Activated T-cell treated with anti-CD3 and anti-CD28 coated beads for 48 hours (primary cell): ENCODE results near the gene PDE3B.
"Not testable (repeated sequence)": the region's sequence is repeated elsewhere in the genome, so short reads cannot be mapped to it uniquely, and the experiment has no call there.

Experiments
- DNase-seq: peaks from one replicate; pipeline ENCODE4 v3.0.0-alpha.2; 2020; ENCODE audit warnings: low read depth

The PDE3B gene

DNA sequence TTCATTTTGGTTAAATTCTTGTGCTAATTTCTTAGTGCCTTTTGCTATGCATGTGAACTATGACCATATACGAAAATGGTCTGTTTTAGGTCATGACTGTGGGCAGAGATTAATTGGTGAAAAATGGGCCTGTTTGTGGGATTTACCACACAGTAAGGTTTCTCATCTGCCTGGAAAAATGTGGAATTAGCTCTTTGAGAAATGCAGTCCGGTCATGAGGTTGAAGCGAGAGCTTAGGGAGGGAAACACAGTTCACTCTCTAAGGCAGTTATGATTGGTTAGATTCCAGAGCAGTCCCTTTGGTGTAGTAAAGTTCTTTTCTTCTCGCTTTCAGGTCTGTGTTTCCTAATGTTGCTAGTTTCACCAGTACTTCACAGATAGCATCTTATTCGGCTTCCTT is 1.2 kb upstream of the PDE3B start:
- DNase-seq: no peak

- no peak for DNase-seq
Measured at GRCh38 chr11:14642873-14643696, 519 bp upstream of the PDE3B start.

DNA sequence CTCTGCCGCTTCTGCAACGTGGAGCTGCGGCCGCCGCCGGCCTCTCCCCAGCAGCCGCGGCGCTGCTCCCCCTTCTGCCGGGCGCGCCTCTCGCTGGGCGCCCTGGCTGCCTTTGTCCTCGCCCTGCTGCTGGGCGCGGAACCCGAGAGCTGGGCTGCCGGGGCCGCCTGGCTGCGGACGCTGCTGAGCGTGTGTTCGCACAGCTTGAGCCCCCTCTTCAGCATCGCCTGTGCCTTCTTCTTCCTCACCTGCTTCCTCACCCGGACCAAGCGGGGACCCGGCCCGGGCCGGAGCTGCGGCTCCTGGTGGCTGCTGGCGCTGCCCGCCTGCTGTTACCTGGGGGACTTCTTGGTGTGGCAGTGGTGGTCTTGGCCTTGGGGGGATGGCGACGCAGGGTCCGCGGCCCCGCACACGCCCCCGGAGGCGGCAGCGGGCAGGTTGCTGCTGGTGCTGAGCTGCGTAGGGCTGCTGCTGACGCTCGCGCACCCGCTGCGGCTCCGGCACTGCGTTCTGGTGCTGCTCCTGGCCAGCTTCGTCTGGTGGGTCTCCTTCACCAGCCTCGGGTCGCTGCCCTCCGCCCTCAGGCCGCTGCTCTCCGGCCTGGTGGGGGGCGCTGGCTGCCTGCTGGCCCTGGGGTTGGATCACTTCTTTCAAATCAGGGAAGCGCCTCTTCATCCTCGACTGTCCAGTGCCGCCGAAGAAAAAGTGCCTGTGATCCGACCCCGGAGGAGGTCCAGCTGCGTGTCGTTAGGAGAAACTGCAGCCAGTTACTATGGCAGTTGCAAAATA is 816 bp downstream of the PDE3B start:
- peak; percentile 45 for DNase-seq

- DNase-seq: peak; percentile 14
Measured at GRCh38 chr11:14645015-14645912, 1.7 kb downstream of the PDE3B start.

DNA sequence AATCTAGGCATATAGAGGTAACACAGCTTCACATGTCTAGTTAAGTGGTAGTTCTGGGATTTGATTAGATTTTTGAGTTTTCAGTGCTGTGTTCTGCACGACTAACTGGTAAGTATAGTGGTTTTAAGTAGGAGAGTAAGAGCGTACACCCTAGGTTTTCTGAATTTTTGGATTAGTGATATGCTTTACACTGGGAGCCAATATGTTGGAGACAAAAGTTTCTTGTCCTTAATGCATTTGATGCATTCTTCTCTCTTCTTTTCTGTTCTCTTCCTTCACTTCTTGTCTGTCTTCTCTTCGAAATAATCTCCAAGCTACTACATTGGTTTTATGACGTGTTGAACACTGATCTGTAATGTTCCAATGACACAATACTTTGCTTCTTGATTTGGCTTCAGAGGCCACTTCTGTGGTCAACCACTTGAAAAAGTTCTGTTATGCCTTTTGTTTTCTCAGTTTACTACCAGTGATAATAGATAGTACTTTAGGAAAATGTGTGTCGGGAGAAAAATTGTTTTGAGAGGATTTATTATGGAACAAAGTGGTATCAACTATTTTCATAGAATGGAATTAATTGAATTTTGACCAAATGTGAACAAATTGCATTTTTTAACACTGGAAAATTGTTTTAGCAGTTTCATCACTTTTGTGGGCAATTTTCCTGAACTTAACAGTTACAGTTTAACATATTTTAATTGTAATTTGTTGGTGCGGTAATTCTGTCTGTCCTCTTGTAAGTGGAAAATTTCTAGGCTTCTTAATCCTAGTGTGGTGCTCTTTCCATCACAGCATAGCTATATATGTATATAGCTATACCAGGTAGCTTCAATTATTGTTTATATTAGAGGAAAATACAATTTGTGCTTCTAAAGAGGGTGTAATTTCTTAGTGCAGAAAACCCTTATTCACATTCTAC is 2.6 kb downstream of the PDE3B start:
- DNase-seq: no peak

GRCh38 chr11:14650064-14650463 is 6.5 kb downstream of the PDE3B start:
- no peak for DNase-seq

GRCh38 chr11:14653090-14653489 is 9.5 kb downstream of the PDE3B start:
- no peak for DNase-seq

DNA sequence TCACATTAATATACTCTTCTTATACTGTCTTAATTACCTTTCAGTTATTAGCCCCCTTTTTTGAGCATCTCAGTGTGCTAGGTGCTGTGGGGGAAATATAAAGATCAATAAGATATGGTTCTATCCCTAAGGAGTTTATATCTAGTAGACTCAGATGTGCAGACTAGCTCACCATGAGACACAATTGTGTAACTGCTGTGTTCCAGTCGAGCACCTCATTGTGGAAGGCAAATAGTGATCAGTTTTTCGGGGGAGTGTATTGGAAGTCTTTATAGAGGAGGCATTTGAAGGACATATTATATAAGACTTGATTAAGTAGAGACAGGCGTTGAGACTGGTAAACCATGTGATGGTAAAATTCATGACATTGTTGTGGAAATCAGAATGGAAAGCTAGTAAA is 11.8 kb downstream of the PDE3B start:
- DNase-seq: no peak

DNA sequence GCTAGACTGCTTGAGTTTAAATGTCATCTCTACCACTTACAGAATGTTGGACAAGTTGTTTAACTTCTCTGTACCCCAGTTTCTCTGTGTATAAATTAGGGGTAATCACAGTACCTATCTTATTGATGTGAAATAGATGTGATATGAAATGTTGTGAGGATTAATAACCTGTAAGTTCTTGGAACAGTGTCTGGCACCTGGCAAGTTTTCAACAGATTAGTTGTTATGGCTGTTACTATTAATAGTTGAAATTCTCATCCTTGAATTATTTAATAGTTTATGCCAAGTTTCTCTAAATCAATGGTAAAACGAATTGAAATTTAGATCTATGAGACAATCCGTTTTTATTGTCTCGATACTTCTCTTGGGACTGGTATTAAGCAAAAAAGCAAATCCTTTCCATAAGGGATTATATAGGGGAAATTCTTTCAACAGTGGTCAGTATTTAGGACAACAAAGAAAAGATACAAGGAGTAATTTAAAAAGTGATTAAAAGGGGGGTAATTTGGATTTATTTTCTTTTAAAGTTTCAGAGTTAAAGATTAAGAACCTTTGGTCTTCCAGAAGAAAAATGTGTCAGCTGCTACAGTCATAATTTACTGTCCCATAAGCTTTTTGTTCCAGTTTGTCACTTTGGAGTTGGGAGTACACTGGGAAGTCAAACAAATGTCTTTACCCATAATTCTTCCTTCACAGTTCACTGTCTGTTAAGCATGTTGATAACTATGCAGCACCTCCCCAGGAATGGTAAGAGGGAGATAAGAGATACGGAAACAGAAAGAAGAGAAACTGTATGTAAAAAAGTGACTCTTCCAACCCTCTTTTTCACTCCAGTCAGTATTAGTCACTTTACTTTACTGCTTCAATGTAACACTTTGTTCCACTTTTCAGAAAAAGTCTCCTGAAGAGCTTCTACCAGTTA is 13.2 kb downstream of the PDE3B start:
- DNase-seq: no peak

DNA sequence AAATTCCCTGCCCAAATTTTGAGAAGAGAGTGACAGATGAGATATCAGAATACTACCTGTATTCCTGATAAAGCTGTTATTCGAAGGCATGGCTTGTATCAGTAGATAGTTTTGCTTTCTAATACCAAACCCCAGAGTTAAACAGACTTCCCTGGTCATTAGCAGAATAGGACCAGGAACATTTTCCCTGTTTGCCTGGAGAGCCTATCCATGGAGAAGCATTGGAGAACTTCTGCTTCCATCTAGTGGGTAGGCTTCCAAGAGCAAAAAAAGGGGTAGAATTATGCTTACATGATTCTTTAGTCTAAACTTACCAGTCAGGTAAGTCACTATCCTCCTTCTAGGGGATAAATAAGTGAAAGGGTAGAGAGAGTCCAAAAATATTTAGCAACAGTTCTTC is 14.2 kb downstream of the PDE3B start:
- DNase-seq: no peak

DNA sequence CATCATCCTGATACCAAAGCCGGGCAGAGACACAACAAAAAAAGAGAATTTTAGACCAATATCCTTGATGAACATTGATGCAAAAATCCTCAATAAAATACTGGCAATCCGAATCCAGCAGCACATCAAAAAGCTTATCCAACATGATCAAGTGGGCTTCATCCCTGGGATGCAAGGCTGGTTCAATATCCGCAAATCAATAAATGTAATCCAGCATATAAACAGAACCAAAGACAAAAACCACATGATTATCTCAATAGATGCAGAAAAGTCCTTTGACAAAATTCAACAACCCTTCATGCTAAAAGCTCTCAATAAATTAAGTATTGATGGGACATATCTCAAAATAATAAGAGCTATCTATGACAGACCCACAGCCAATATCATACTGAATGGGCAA is 21.3 kb downstream of the PDE3B start:
- not testable (repeated sequence) for DNase-seq

- not testable (repeated sequence) for DNase-seq
Measured at GRCh38 chr11:14667329-14667728, 23.7 kb downstream of the PDE3B start.

DNA sequence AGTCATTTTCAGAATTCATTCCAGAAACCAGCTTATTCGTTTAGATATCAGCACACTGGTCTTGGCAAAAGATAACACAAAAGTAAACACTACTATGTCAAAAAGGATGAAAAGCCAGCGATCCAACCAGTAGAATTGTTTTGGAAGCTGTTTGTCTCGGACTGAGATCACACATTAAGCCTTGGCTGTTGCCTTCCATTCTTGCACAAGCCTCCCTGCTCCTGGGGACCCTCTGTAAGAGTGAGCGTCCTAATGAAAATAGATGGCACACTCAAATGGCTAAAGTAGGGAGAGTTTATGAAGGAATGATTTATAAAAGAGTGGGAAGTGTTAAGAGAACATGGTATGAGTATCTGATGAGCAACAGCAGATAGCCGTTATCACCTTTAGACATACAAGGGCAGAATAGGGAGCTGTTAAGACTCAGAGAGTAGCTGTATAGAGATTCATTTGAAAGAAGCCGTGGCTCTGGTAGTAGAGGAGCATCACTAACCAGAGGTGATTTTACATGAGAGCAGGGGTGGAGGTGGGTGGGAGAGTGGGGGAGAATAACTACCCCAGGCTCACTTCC is 25.2 kb downstream of the PDE3B start:
- no peak for DNase-seq

DNA sequence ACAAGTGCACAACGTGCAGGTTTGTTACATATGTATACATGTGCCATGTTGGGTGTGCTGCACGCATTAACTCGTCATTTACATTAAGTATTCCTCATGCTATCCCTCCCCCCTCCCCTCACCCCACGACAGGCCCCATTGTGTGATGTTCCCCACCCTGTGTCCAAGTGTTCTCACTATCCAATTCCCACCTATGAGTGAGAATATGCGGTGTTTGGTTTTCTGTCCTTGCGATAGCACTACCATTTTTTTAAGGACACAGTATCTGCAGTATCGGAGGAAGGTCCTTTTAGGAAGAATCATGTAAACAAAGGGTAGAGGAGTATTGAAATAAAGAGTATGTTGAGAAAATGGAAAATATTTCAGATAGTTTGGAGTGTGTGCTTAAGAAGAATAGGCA is 25.9 kb downstream of the PDE3B start:
- no peak for DNase-seq

DNA sequence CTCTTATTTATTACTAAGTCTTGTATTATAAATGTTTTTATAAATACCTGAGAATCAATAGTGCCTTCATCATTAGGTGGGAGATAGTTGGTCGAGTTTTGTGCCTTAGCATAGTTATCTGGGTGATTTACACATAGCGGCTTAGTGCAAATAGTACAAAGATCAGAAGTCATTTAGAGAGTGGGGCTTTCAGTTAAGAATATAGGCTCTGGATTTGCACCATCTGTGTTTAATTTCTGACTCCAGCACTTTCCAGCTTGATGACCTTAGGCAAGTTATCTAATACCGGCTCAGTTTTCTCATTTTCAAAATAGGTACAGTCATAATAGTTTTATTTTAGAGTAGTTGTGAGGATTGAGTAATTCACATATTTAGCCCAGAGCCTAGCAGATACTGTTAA is 26.4 kb downstream of the PDE3B start:
- DNase-seq: no peak

GRCh38 chr11:14672635-14673034 is 29.0 kb downstream of the PDE3B start:
- DNase-seq: no peak

- DNase-seq: no peak
Measured at GRCh38 chr11:14673421-14673820, 29.8 kb downstream of the PDE3B start.

GRCh38 chr11:14673824-14674405 is 30.3 kb downstream of the PDE3B start:
- no peak for DNase-seq

- DNase-seq: no peak
Measured at GRCh38 chr11:14676068-14676467, 32.5 kb downstream of the PDE3B start.
